ENCODE data around the gene PDE11A.

DNA sequence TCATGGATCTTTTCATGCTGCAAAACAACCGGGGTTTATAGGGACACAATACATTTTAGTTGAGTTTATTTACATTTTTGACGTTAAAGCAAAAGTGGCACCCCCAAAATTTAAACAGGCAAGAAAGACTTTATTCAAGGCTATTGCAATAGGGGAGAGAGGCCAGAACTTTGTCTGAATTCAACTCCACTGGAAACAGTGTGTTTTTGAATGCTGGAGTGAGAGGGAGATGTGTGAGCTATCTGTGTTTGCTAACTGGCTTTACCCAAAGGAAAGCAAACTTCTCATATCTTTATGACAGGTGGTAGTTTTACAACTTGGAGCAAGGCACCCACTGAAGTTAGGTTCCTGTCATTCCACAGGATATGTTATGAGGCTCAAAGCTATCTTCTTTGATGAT lies 472.6 kb downstream of the PDE11A start:
- TF ChIP-seq, protein P1, sequence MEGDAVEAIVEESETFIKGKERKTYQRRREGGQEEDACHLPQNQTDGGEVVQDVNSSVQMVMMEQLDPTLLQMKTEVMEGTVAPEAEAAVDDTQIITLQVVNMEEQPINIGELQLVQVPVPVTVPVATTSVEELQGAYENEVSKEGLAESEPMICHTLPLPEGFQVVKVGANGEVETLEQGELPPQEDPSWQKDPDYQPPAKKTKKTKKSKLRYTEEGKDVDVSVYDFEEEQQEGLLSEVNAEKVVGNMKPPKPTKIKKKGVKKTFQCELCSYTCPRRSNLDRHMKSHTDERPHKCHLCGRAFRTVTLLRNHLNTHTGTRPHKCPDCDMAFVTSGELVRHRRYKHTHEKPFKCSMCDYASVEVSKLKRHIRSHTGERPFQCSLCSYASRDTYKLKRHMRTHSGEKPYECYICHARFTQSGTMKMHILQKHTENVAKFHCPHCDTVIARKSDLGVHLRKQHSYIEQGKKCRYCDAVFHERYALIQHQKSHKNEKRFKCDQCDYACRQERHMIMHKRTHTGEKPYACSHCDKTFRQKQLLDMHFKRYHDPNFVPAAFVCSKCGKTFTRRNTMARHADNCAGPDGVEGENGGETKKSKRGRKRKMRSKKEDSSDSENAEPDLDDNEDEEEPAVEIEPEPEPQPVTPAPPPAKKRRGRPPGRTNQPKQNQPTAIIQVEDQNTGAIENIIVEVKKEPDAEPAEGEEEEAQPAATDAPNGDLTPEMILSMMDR (IDR thresholded peaks at IDR 0.05) = no peak
- TF ChIP-seq POLR2A (IDR thresholded peaks at IDR 0.05) = no peak

All from adrenal gland (tissue), 5 donors.